HG03175 (cell line): ENCODE measurements around the gene LRRC72.
"Not testable (repeated sequence)": the region's sequence is repeated elsewhere in the genome, so short reads cannot be mapped to it uniquely, and the experiment has no call there.

Experiments used
- ATAC-seq: cut with Tn5 transposase; IDR thresholded peaks from one replicate; pipeline ENCODE4 v1.9.1; 2021; ENCODE audit warnings: mild to moderate bottlenecking, moderate library complexity; ENCODE audit not compliant: unreplicated experiment

LRRC72 gene

GRCh38 chr7:16526742-16527540 is at the start of gene LRRC72:
TSS of gene LRRC72 (plus strand) at chr7:16526825. CDS start at chr7:16526953, 128 bp downstream.
- no peak for ATAC-seq

- ATAC-seq = no peak
Measured at GRCh38 chr7:16479161-16479560, 47.5 kb upstream of the LRRC72 start.

- no peak for ATAC-seq
Measured at GRCh38 chr7:16479591-16479990, 47.0 kb upstream of the LRRC72 start.

- no peak for ATAC-seq
Measured at GRCh38 chr7:16484453-16485158, 42.0 kb upstream of the LRRC72 start.

GRCh38 chr7:16491148-16491547 is 35.5 kb upstream of the LRRC72 start:
- no peak for ATAC-seq

- ATAC-seq = no peak
Measured at GRCh38 chr7:16492513-16493062, 34.0 kb upstream of the LRRC72 start.

- ATAC-seq = no peak
Measured at GRCh38 chr7:16493266-16493665, 33.4 kb upstream of the LRRC72 start.

- ATAC-seq = no peak
Measured at GRCh38 chr7:16494551-16494950, 32.1 kb upstream of the LRRC72 start.

GRCh38 chr7:16494955-16495719 is 31.5 kb upstream of the LRRC72 start:
- ATAC-seq = no peak

- no peak for ATAC-seq
Measured at GRCh38 chr7:16498122-16498521, 28.5 kb upstream of the LRRC72 start.

- ATAC-seq = no peak
Measured at GRCh38 chr7:16502303-16502702, 24.3 kb upstream of the LRRC72 start.

GRCh38 chr7:16504019-16504418 is 22.6 kb upstream of the LRRC72 start:
- no peak for ATAC-seq

GRCh38 chr7:16506422-16506821 is 20.2 kb upstream of the LRRC72 start:
- ATAC-seq = not testable (repeated sequence)

GRCh38 chr7:16509829-16510228 is 16.8 kb upstream of the LRRC72 start:
- no peak for ATAC-seq

- ATAC-seq = no peak
Measured at GRCh38 chr7:16511314-16511713, 15.3 kb upstream of the LRRC72 start.

GRCh38 chr7:16512097-16512496 is 14.5 kb upstream of the LRRC72 start:
- ATAC-seq = no peak

GRCh38 chr7:16514271-16514670 is 12.4 kb upstream of the LRRC72 start:
- no peak for ATAC-seq

- ATAC-seq = no peak
Measured at GRCh38 chr7:16514729-16515128, 11.9 kb upstream of the LRRC72 start.

- peak; percentile 64 for ATAC-seq
Measured at GRCh38 chr7:16515785-16516685, 10.6 kb upstream of the LRRC72 start.

GRCh38 chr7:16519985-16520384 is 6.6 kb upstream of the LRRC72 start:
- not testable (repeated sequence) for ATAC-seq
